Esophagus squamous epithelium (tissue), 4 donors: Measurements from ENCODE around the gene SLBP.
"Not testable (repeated sequence)": the region's sequence is repeated elsewhere in the genome, so short reads cannot be mapped to it uniquely, and the experiment has no call there.

Experiments
- CTCF ChIP-seq, 6 experiments: fragments of 450-650 bp in 4 of 6; fragments of 200-600 bp in 2 of 6; sonication (generic) in 2 of 6; IDR thresholded peaks; one replicate each; pipeline ENCODE4 v1.5.1; 2016 to 2019; ENCODE audit warnings: antibody characterized with exemption in 6 of 6, mild to moderate bottlenecking in 4 of 6, moderate library complexity in 4 of 6
- POLR2A ChIP-seq, 4 donors: fragments of 450-650 bp; IDR thresholded peaks; one replicate each; pipeline ENCODE4 v1.6.1; 2017; ENCODE audit warnings: antibody characterized with exemption in 4 of 4, mild to moderate bottlenecking in 4 of 4, moderate library complexity in 3 of 4

- not testable (repeated sequence) for TF ChIP-seq CTCF, POLR2A (IDR thresholded peaks at IDR 0.05)
Measured at GRCh38 chr4:1701671-1702070, 10.4 kb downstream of the SLBP start.
